Astrocyte (in vitro differentiated cells and primary cell): ENCODE measurements around the gene WFDC5. TPM values are rescaled to one million over a fixed set of nuclear protein-coding genes. Genes with fewer than 3 reads are reported as not detected.
"Not testable (repeated sequence)": the region's sequence is repeated elsewhere in the genome, so short reads cannot be mapped to it uniquely, and the experiment has no call there.

Experiments used
- DNase-seq: peaks from one replicate; pipeline ENCODE4 v3.0.0-alpha.2; 2010; ENCODE audit warnings: low read depth
- FAIRE-seq: peaks from 2 replicates; lab custom pipeline; 2011; peaks lifted over from hg19 to GRCh38; lab: Jason Lieb, UNC
- H2AFZ ChIP-seq: 2 replicates; pipeline ENCODE4 v1.6.0; 2012; ENCODE audit warnings: low read depth, low read length, inconsistent platforms
- H3K27ac ChIP-seq: 2 replicates; pipeline ENCODE4 v1.5.1; 2011; ENCODE audit warnings: low read depth, low read length, inconsistent platforms
- H3K27me3 ChIP-seq: 2 replicates; pipeline ENCODE4 v1.6.0; 2011; ENCODE audit warnings: low read length, inconsistent platforms; ENCODE audit not compliant: insufficient read depth
- H3K36me3 ChIP-seq: 2 replicates; pipeline ENCODE4 v1.5.1; 2011; ENCODE audit warnings: low read length, inconsistent platforms; ENCODE audit not compliant: insufficient read depth
- H3K4me1 ChIP-seq: 2 replicates; pipeline ENCODE4 v1.5.1; 2011; ENCODE audit warnings: low read length, inconsistent platforms; ENCODE audit not compliant: insufficient read depth
- H3K4me2 ChIP-seq: 2 replicates; pipeline ENCODE4 v1.6.0; 2012; ENCODE audit warnings: low read length, inconsistent platforms
- H3K4me3 ChIP-seq: 2 replicates; pipeline ENCODE4 v1.5.1; 2011; ENCODE audit warnings: low read depth, mild to moderate bottlenecking, low read length, inconsistent platforms; ENCODE audit not compliant: insufficient read depth
- H3K79me2 ChIP-seq: 2 replicates; pipeline ENCODE4 v1.6.0; 2012; ENCODE audit warnings: mild to moderate bottlenecking, low read length, inconsistent platforms; ENCODE audit not compliant: insufficient read depth
- H3K9ac ChIP-seq: 2 replicates; pipeline ENCODE4 v1.6.0; 2012; ENCODE audit warnings: mild to moderate bottlenecking, low read length, inconsistent platforms
- H3K9me3 ChIP-seq: 2 replicates; pipeline ENCODE4 v1.5.1; 2012; ENCODE audit warnings: low read depth, mild to moderate bottlenecking, low read length, inconsistent platforms; ENCODE audit not compliant: insufficient read depth
- H4K20me1 ChIP-seq: 2 replicates; pipeline ENCODE4 v1.6.0; 2012; ENCODE audit warnings: low read length, inconsistent platforms; ENCODE audit not compliant: insufficient read depth
- H3K27ac Mint-ChIP-seq: one replicate; pipeline ENCODE4 v1.8.0; 2021; ENCODE audit warnings: mild to moderate bottlenecking, mixed read lengths; ENCODE audit not compliant: unreplicated experiment
- H3K27me3 Mint-ChIP-seq: one replicate; pipeline ENCODE4 v1.8.0; 2021; ENCODE audit warnings: low read depth, mixed read lengths; ENCODE audit not compliant: unreplicated experiment
- H3K36me3 Mint-ChIP-seq: one replicate; pipeline ENCODE4 v1.8.0; 2021; ENCODE audit warnings: low read depth, mixed read lengths; ENCODE audit not compliant: unreplicated experiment
- H3K4me1 Mint-ChIP-seq: one replicate; pipeline ENCODE4 v1.8.0; 2021; ENCODE audit warnings: low read depth, mixed read lengths; ENCODE audit not compliant: unreplicated experiment
- H3K4me3 Mint-ChIP-seq: one replicate; pipeline ENCODE4 v1.8.0; 2021; ENCODE audit warnings: mild to moderate bottlenecking, moderate library complexity, mixed read lengths; ENCODE audit not compliant: unreplicated experiment
- H3K9me3 Mint-ChIP-seq: one replicate; pipeline ENCODE4 v1.8.0; 2021; ENCODE audit warnings: mild to moderate bottlenecking, mixed read lengths; ENCODE audit not compliant: unreplicated experiment
- EZH2 ChIP-seq: IDR thresholded peaks from 2 replicates; pipeline ENCODE4 v1.6.1; 2012; ENCODE audit warnings: mild to moderate bottlenecking, low read length, inconsistent platforms; ENCODE audit not compliant: insufficient read depth
- total RNA-seq: library from RNA; stranded (reverse); gene quantifications from 2 replicates; pipeline ENCODE4 v1.2.1, GENCODE V29; 2021
- TF ChIP-seq, protein P1 (sequence below): IDR thresholded peaks from 2 replicates; pipeline ENCODE4 v1.5.1; 2011; ENCODE audit warnings: low read depth, mild to moderate bottlenecking, inconsistent platforms, low read length, moderate library complexity; ENCODE audit not compliant: insufficient read depth

The WFDC5 gene
- total RNA-seq, 1 donor from 2014 or later = not detected

DNA sequence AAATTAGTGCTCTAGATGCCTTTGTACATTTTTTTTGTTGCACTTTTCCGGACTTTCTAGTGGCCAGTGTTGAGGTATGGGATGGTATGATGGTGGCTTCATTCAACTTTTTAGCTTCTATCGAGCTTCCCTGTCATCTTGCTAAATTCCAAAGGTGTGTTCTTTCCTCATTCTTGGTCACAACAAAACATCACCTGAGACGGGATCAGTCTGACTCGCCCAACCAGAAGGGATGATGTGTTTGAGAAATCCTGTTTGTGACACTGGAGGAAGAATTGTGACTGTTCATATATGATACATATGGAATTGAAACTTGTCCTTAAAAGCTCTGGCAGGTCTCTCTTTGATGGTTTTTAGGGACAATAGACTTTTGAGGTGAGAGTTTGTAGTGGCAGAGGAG, 47.9 kb downstream of the WFDC5 start:
- Histone ChIP-seq H3K9ac (no peak overlapping the region), H3K4me1 (peaks cover 2% of the 10 kb centered on the region), H3K27me3 (no peaks in the 10 kb centered on the region), H3K27ac (no peak overlapping the region), H3K4me3 (no peak overlapping the region), H3K4me2 (no peak overlapping the region), H3K36me3 (peaks cover 3% of the 10 kb centered on the region), H3K9me3 (no peaks in the 10 kb centered on the region), H3K79me2 (peaks cover 12% of the 10 kb centered on the region), H2AFZ (no peak overlapping the region), H4K20me1 (peaks cover 11% of the 10 kb centered on the region)
- no peak overlapping the region for H3K4me3 Mint-ChIP-seq
- H3K4me1 Mint-ChIP-seq = peaks cover 9% of the 10 kb centered on the region
- H3K9me3 Mint-ChIP-seq = peaks cover 9% of the 10 kb centered on the region
- TF ChIP-seq EZH2 = no peak
- TF ChIP-seq, protein P1, sequence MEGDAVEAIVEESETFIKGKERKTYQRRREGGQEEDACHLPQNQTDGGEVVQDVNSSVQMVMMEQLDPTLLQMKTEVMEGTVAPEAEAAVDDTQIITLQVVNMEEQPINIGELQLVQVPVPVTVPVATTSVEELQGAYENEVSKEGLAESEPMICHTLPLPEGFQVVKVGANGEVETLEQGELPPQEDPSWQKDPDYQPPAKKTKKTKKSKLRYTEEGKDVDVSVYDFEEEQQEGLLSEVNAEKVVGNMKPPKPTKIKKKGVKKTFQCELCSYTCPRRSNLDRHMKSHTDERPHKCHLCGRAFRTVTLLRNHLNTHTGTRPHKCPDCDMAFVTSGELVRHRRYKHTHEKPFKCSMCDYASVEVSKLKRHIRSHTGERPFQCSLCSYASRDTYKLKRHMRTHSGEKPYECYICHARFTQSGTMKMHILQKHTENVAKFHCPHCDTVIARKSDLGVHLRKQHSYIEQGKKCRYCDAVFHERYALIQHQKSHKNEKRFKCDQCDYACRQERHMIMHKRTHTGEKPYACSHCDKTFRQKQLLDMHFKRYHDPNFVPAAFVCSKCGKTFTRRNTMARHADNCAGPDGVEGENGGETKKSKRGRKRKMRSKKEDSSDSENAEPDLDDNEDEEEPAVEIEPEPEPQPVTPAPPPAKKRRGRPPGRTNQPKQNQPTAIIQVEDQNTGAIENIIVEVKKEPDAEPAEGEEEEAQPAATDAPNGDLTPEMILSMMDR = no peak
- H3K27me3 Mint-ChIP-seq = no peaks in the 10 kb centered on the region
- no peak for DNase-seq
- H3K36me3 Mint-ChIP-seq = peaks cover 9% of the 10 kb centered on the region
- no peak overlapping the region for H3K27ac Mint-ChIP-seq
- FAIRE-seq = no peak

- DNase-seq (peak; percentile 68), FAIRE-seq (no peak)
- Histone ChIP-seq H3K36me3 (peaks cover 3% of the 10 kb centered on the region), H3K4me3 (no peak overlapping the region), H4K20me1 (peaks cover 7% of the 10 kb centered on the region), H3K9me3 (no peaks in the 10 kb centered on the region), H3K9ac (no peak overlapping the region), H3K27me3 (no peaks in the 10 kb centered on the region), H3K4me1 (peaks cover 9% of the 10 kb centered on the region), H3K4me2 (no peak overlapping the region), H3K27ac (no peak overlapping the region), H3K79me2 (peaks cover 12% of the 10 kb centered on the region), H2AFZ (no peak overlapping the region)
- TF ChIP-seq EZH2 = no peak
- TF ChIP-seq, protein P1 = no peak
- peaks cover 15% of the 10 kb centered on the region for H3K4me1 Mint-ChIP-seq
- peaks cover 9% of the 10 kb centered on the region for H3K36me3 Mint-ChIP-seq
- peaks cover 9% of the 10 kb centered on the region for H3K9me3 Mint-ChIP-seq
- no peak overlapping the region for H3K4me3 Mint-ChIP-seq
- H3K27ac Mint-ChIP-seq = no peak overlapping the region
- no peaks in the 10 kb centered on the region for H3K27me3 Mint-ChIP-seq
Measured at GRCh38 chr20:45066372-45066771, 48.6 kb downstream of the WFDC5 start.

GRCh38 chr20:45064812-45065211, 50.2 kb downstream of the WFDC5 start:
- Histone ChIP-seq H3K9ac (no peak overlapping the region), H3K9me3 (no peaks in the 10 kb centered on the region), H3K27me3 (no peaks in the 10 kb centered on the region), H3K27ac (no peak overlapping the region), H3K4me1 (peaks cover 21% of the 10 kb centered on the region), H4K20me1 (peaks cover 7% of the 10 kb centered on the region), H3K4me3 (no peak overlapping the region), H2AFZ (no peak overlapping the region), H3K36me3 (peaks cover 3% of the 10 kb centered on the region), H3K79me2 (peaks cover 12% of the 10 kb centered on the region), H3K4me2 (no peak overlapping the region)
- Mint-ChIP-seq H3K4me1 (peaks cover 23% of the 10 kb centered on the region), H3K36me3 (peaks cover 6% of the 10 kb centered on the region), H3K27me3 (no peaks in the 10 kb centered on the region), H3K9me3 (no peaks in the 10 kb centered on the region), H3K4me3 (no peak overlapping the region), H3K27ac (no peak overlapping the region)
- FAIRE-seq = no peak
- no peak for DNase-seq
- TF ChIP-seq, protein P1 = no peak
- TF ChIP-seq EZH2 = no peak

GRCh38 chr20:45063107-45063506, 51.9 kb downstream of the WFDC5 start:
- not testable (repeated sequence) for H3K27me3 ChIP-seq, H2AFZ ChIP-seq, H4K20me1 ChIP-seq, H3K36me3 Mint-ChIP-seq, H3K4me3 Mint-ChIP-seq, H3K27ac ChIP-seq, DNase-seq, H3K4me3 ChIP-seq, H3K27me3 Mint-ChIP-seq, H3K4me2 ChIP-seq, H3K36me3 ChIP-seq, H3K27ac Mint-ChIP-seq, FAIRE-seq, H3K9me3 ChIP-seq, H3K9me3 Mint-ChIP-seq, H3K9ac ChIP-seq
- Histone ChIP-seq H3K79me2 (peaks cover 12% of the 10 kb centered on the region), H3K4me1 (peaks cover 29% of the 10 kb centered on the region)
- H3K4me1 Mint-ChIP-seq = peaks cover 37% of the 10 kb centered on the region
